Measurements from ENCODE around the gene TRIM38.
A peak's percentile ranks its signal among the peaks of the same experiment; 100 is the strongest.

The TRIM38 gene

GRCh38 chr6:26032340-26033084 lies 69.9 kb downstream of the TRIM38 start:
- H2AFZ ChIP-seq (ENCODE audit: low read length) = no peak overlapping the region
- peak overlapping the region; percentile 98 for H3K9ac ChIP-seq (ENCODE audit: low read depth, low read length, poor library complexity, severe bottlenecking)
- H3K9me2 ChIP-seq (replicated peaks; ENCODE audit: low read depth, low read length) = no peaks in the 10 kb centered on the region
- peak overlapping the region; percentile 80 for H3K4me3 ChIP-seq (ENCODE audit: low read length, poor library complexity, severe bottlenecking)
- H3K4me1 ChIP-seq (ENCODE audit: insufficient read depth, low read length, poor library complexity, severe bottlenecking) = peaks cover 48% of the 10 kb centered on the region
- TF ChIP-seq CTCF (conservative IDR thresholded peaks at IDR 0.05; ENCODE audit: low read length) (no peak), EZH2phosphoT487 (IDR thresholded peaks at IDR 0.05; ENCODE audit: borderline replicate concordance) (no peak)
- no peaks in the 10 kb centered on the region for H3K9me3 ChIP-seq (ENCODE audit: insufficient read depth, low read depth, low read length)
- H3K27me3 ChIP-seq (ENCODE audit: insufficient read depth, low read length, poor library complexity, severe bottlenecking) = no peaks in the 10 kb centered on the region
- H4K20me1 ChIP-seq (ENCODE audit: insufficient read depth, low read length, poor library complexity, severe bottlenecking) = no peaks in the 10 kb centered on the region
- peaks cover 22% of the 10 kb centered on the region; the same call in 1 of the 2 replicates for H3F3A ChIP-seq (ENCODE audit: low read depth)
- no peaks in the 10 kb centered on the region for H3K36me3 ChIP-seq (ENCODE audit: insufficient read depth, low read length)
- peak overlapping the region; percentile 95 for H3K4me2 ChIP-seq (ENCODE audit: low read depth, low read length, poor library complexity, severe bottlenecking)
- no peaks in the 10 kb centered on the region for H3K79me2 ChIP-seq (ENCODE audit: insufficient read depth, low read length)

GRCh38 chr6:26033085-26033940 lies 70.7 kb downstream of the TRIM38 start:
- Histone ChIP-seq H3K36me3 (ENCODE audit: insufficient read depth, low read length) (no peaks in the 10 kb centered on the region), H3K9ac (ENCODE audit: low read depth, low read length, poor library complexity, severe bottlenecking) (peak overlapping the region; percentile 98), H4K20me1 (ENCODE audit: insufficient read depth, low read length, poor library complexity, severe bottlenecking) (no peaks in the 10 kb centered on the region), H3K4me2 (ENCODE audit: low read depth, low read length, poor library complexity, severe bottlenecking) (peak overlapping the region; percentile 95), H3K4me1 (ENCODE audit: insufficient read depth, low read length, poor library complexity, severe bottlenecking) (peaks cover 40% of the 10 kb centered on the region), H2AFZ (ENCODE audit: low read length) (peak overlapping the region; percentile 23; the same call in 1 of the 2 replicates), H3K9me3 (ENCODE audit: insufficient read depth, low read depth, low read length) (no peaks in the 10 kb centered on the region), H3F3A (ENCODE audit: low read depth) (peaks cover 22% of the 10 kb centered on the region; the same call in 1 of the 2 replicates), H3K27me3 (ENCODE audit: insufficient read depth, low read length, poor library complexity, severe bottlenecking) (no peaks in the 10 kb centered on the region), H3K79me2 (ENCODE audit: insufficient read depth, low read length) (no peaks in the 10 kb centered on the region), H3K4me3 (ENCODE audit: low read length, poor library complexity, severe bottlenecking) (peak overlapping the region; percentile 80), H3K9me2 (replicated peaks; ENCODE audit: low read depth, low read length) (no peaks in the 10 kb centered on the region)
- TF ChIP-seq CTCF (conservative IDR thresholded peaks at IDR 0.05; ENCODE audit: low read length) (no peak), EZH2phosphoT487 (IDR thresholded peaks at IDR 0.05; ENCODE audit: borderline replicate concordance) (no peak)

- Histone ChIP-seq H4K20me1 (ENCODE audit: insufficient read depth, low read length, poor library complexity, severe bottlenecking) (no peaks in the 10 kb centered on the region), H3K4me1 (ENCODE audit: insufficient read depth, low read length, poor library complexity, severe bottlenecking) (peaks cover 36% of the 10 kb centered on the region), H3K9me2 (replicated peaks; ENCODE audit: low read depth, low read length) (no peaks in the 10 kb centered on the region), H3K9ac (ENCODE audit: low read depth, low read length, poor library complexity, severe bottlenecking) (peak overlapping the region; percentile 98), H3K9me3 (ENCODE audit: insufficient read depth, low read depth, low read length) (no peaks in the 10 kb centered on the region), H3F3A (ENCODE audit: low read depth) (peaks cover 22% of the 10 kb centered on the region; the same call in 1 of the 2 replicates), H3K79me2 (ENCODE audit: insufficient read depth, low read length) (no peaks in the 10 kb centered on the region), H3K27me3 (ENCODE audit: insufficient read depth, low read length, poor library complexity, severe bottlenecking) (no peaks in the 10 kb centered on the region), H2AFZ (ENCODE audit: low read length) (peak overlapping the region; percentile 23; the same call in 1 of the 2 replicates), H3K36me3 (ENCODE audit: insufficient read depth, low read length) (no peaks in the 10 kb centered on the region), H3K4me3 (ENCODE audit: low read length, poor library complexity, severe bottlenecking) (peak overlapping the region; percentile 80), H3K4me2 (ENCODE audit: low read depth, low read length, poor library complexity, severe bottlenecking) (peak overlapping the region; percentile 95)
- no peak for TF ChIP-seq EZH2phosphoT487 (IDR thresholded peaks at IDR 0.05; ENCODE audit: borderline replicate concordance)
- no peak for TF ChIP-seq CTCF (conservative IDR thresholded peaks at IDR 0.05; ENCODE audit: low read length)
These were observed 71.3 kb downstream of the TRIM38 start for GRCh38 chr6:26033941-26034354.

Measured in Loucy (cell line).